GM21526 (cell line): Measurements from ENCODE around the gene MARVELD2.

Experiments
- ATAC-seq: cut with Tn5 transposase; IDR thresholded peaks from one replicate; pipeline ENCODE4 v1.9.1; 2021; ENCODE audit warnings: moderate library complexity; ENCODE audit not compliant: unreplicated experiment, low FRiP score

The MARVELD2 gene

GRCh38 chr5:69492391-69492922 is 77.5 kb downstream of the MARVELD2 start, which contains the start of gene OCLN:
TSS of gene OCLN (plus strand) at chr5:69492790. CDS start at chr5:69504245, 11,455 bp downstream.
- ATAC-seq: peak; percentile 41

GRCh38 chr5:69492923-69493395 is 78.0 kb downstream of the MARVELD2 start:
- peak; percentile 43 for ATAC-seq

GRCh38 chr5:69493396-69494133 is 78.6 kb downstream of the MARVELD2 start:
- ATAC-seq: no peak
